ENCODE measurements around the gene SCAMP4. TPM values are rescaled to one million over a fixed set of nuclear protein-coding genes. Genes with fewer than 3 reads are reported as not detected.

The SCAMP4 gene
- total RNA-seq, 2 donors from 2014 or later = 35.0 to 42.1 TPM

DNA sequence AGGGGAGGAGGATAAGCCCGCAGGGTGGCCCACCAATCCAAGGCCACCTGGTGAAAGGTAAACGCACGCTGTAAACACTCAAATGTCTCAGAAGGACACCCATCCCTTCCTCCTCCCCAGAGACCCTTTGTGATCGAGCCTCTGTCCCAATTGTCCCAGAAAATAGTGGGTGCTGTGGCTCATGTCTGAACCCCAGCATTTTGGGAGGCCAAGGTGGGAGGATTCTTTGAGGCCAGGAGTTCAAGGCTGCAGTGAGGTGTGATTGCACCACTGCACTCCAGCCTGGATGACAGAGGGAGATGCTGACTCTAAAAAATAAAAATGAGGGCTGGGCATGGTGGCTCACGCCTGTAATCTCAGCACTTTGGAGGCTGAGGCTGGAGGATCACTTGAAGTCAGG, 16.8 kb upstream of the SCAMP4 start:
- H3K27ac ChIP-seq = no peak overlapping the region

GRCh38 chr19:1889907-1890306, 15.3 kb upstream of the SCAMP4 start:
- no peaks in the 10 kb centered on the region for H3K9me3 ChIP-seq
- H3K36me3 ChIP-seq = no peaks in the 10 kb centered on the region
- H3K27me3 ChIP-seq = no peaks in the 10 kb centered on the region
- no peak for TF ChIP-seq CTCF (IDR thresholded peaks at IDR 0.05)
- peaks cover 0 to 15% of the 10 kb centered on the region in 2 donors for H3K4me1 ChIP-seq
- no peak overlapping the region for H3K4me3 ChIP-seq
- DNase-seq (ENCODE audit: low spot score) = no peak
- H3K27ac ChIP-seq = no peak overlapping the region

More for the DNA sequence above, 16.8 kb upstream of the SCAMP4 start:
- H3K36me3 ChIP-seq = no peaks in the 10 kb centered on the region
- no peak for DNase-seq (ENCODE audit: low spot score)
- no peaks in the 10 kb centered on the region for H3K27me3 ChIP-seq
- H3K4me3 ChIP-seq = no peak overlapping the region
- no peak for TF ChIP-seq CTCF (IDR thresholded peaks at IDR 0.05)
- peaks cover 0 to 30% of the 10 kb centered on the region in 2 donors for H3K4me1 ChIP-seq
- no peaks in the 10 kb centered on the region for H3K9me3 ChIP-seq

- no peak overlapping the region for H3K4me3 ChIP-seq
- no peaks in the 10 kb centered on the region for H3K9me3 ChIP-seq
- no peaks in the 10 kb centered on the region for H3K36me3 ChIP-seq
- no peak for TF ChIP-seq CTCF (IDR thresholded peaks at IDR 0.05)
- H3K27ac ChIP-seq = no peak overlapping the region
- H3K4me1 ChIP-seq = peaks cover 0 to 22% of the 10 kb centered on the region in 2 donors
- no peaks in the 10 kb centered on the region for H3K27me3 ChIP-seq
- no peak for DNase-seq (ENCODE audit: low spot score)
Observed at GRCh38 chr19:1893791-1894190, 11.4 kb upstream of the SCAMP4 start.

DNA sequence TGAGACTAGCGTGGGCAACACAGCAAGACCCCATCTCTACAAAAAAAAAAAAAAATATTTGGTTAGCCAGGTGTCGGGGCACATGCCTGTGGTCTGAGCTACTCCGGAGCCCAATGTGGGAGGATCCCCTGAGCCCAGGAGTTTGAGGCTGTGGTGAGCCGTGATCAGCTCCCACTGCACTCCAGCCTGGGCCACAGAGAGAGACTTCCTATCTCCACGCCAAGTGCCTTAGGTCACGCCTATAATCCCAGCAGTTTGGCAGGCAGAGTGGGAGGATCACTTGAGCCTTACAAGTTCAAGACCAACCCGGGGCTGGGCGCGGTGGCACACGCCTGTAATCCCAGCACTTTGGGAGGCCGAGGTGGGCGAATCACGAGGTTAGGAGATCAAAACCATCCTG, 8.7 kb upstream of the SCAMP4 start:
- Histone ChIP-seq H3K9me3 (no peaks in the 10 kb centered on the region), H3K27me3 (no peaks in the 10 kb centered on the region), H3K4me1 (peaks cover 0 to 22% of the 10 kb centered on the region in 2 donors), H3K27ac (no peak overlapping the region), H3K36me3 (no peaks in the 10 kb centered on the region), H3K4me3 (no peak overlapping the region)
- DNase-seq (ENCODE audit: low spot score) = no peak
- TF ChIP-seq CTCF (IDR thresholded peaks at IDR 0.05) = no peak

DNA sequence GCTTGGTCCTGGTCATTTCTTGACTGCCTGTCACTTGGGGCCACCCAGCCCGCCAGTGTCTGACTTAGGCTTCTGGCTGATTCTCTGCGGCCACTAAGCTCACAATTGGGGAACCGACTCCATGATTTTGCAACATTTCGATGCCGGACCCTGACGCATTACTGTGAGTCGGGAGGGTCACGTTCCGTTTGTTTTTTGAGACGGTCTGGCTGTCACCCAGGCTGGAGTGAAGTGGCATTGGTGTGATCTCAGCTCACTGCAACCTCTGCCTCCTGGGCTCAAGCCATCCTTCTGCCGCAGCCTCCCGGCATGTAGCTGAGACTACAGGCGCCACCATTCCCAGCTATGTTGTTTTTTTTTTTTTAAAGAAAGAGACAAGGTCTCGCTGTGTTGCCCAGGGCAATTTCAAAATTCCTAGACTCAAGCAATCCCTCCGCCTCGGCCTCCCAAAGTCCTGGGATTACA, 3.2 kb upstream of the SCAMP4 start:
- Histone ChIP-seq H3K9me3 (no peaks in the 10 kb centered on the region), H3K27ac (peak overlapping the region in 1 of 2 donors; percentile 29), H3K4me3 (no peak overlapping the region), H3K27me3 (no peaks in the 10 kb centered on the region), H3K4me1 (peaks cover 0 to 19% of the 10 kb centered on the region in 2 donors), H3K36me3 (no peaks in the 10 kb centered on the region)
- TF ChIP-seq CTCF (IDR thresholded peaks at IDR 0.05) = no peak
- peak; percentile 72 for DNase-seq (ENCODE audit: low spot score)

DNA sequence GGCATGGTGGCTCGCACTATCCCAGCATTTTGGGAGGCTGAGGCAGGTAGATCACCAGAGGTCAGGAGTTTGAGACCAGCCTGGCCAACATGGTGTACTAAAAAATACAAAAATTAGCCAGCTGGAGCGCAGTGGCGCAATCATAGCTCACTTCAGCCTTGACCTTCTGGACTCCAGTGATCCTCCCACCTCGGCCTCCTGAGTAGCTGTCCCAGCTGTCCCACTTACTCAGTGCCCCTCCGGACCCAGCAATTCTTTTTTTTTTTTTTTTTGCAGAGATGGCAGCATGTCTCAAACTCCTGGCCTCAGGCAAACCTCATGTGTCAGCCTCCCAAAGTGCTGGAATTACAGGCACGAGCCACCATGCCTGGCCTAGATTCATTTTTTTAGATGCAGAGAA, 2.3 kb upstream of the SCAMP4 start:
- H3K27me3 ChIP-seq = no peaks in the 10 kb centered on the region
- no peak for TF ChIP-seq CTCF (IDR thresholded peaks at IDR 0.05)
- H3K4me1 ChIP-seq = peaks cover 0 to 14% of the 10 kb centered on the region in 2 donors
- no peak overlapping the region for H3K27ac ChIP-seq
- no peaks in the 10 kb centered on the region for H3K36me3 ChIP-seq
- H3K9me3 ChIP-seq = no peaks in the 10 kb centered on the region
- no peak overlapping the region for H3K4me3 ChIP-seq
- DNase-seq (ENCODE audit: low spot score) = no peak

All from right atrium auricular region (tissue), 2 donors.